ENCODE data around the gene CHCHD6.

Gene CHCHD6

DNA sequence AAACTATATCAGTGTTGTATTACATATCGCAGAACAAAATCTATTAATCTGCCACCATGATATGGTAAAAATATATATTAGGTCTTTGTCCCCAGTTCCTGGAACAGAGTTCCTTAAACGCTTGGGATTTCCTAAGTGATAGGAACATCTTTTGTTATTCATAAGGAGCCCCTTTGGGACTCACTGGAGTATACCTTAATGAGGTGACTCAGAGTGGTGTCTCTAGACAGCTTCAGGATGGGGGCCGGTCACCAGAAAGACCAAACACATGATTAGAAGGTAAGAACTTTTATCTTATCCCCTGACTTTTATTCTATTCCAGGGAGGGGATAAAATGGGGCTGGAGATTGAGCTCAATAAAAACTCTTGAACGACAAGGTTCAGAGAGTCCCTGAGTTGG is 12.3 kb upstream of the CHCHD6 start:
- no peak overlapping the region for H3K4me2 ChIP-seq (ENCODE audit: low read length)
- H3K9me3 ChIP-seq (ENCODE audit: insufficient read depth, low read length): no peaks in the 10 kb centered on the region
- H3K79me2 ChIP-seq (ENCODE audit: low read length): no peaks in the 10 kb centered on the region
- no peaks in the 10 kb centered on the region for H3K4me1 ChIP-seq (ENCODE audit: low read length)
- H3K27me3 ChIP-seq (ENCODE audit: low read depth, low read length): peaks cover 37% of the 10 kb centered on the region; the same call in 1 of the 2 replicates
- H3K27ac ChIP-seq (ENCODE audit: low read length): no peak overlapping the region
- H4K20me1 ChIP-seq (ENCODE audit: insufficient read depth, low read length): no peaks in the 10 kb centered on the region
- H3K4me3 ChIP-seq (ENCODE audit: low read length): no peak overlapping the region
- H3K9ac ChIP-seq (ENCODE audit: low read length): no peak overlapping the region
- TF ChIP-seq EZH2phosphoT487 (IDR thresholded peaks at IDR 0.05; ENCODE audit: low read depth): no peak
- TF ChIP-seq, protein P1, sequence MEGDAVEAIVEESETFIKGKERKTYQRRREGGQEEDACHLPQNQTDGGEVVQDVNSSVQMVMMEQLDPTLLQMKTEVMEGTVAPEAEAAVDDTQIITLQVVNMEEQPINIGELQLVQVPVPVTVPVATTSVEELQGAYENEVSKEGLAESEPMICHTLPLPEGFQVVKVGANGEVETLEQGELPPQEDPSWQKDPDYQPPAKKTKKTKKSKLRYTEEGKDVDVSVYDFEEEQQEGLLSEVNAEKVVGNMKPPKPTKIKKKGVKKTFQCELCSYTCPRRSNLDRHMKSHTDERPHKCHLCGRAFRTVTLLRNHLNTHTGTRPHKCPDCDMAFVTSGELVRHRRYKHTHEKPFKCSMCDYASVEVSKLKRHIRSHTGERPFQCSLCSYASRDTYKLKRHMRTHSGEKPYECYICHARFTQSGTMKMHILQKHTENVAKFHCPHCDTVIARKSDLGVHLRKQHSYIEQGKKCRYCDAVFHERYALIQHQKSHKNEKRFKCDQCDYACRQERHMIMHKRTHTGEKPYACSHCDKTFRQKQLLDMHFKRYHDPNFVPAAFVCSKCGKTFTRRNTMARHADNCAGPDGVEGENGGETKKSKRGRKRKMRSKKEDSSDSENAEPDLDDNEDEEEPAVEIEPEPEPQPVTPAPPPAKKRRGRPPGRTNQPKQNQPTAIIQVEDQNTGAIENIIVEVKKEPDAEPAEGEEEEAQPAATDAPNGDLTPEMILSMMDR (IDR thresholded peaks at IDR 0.05; ENCODE audit: low read depth, low read length): no peak
- no peaks in the 10 kb centered on the region for H3K36me3 ChIP-seq (replicated peaks; ENCODE audit: low read depth, low read length)
- no peak overlapping the region for H2AFZ ChIP-seq (ENCODE audit: low read depth, low read length)

DNA sequence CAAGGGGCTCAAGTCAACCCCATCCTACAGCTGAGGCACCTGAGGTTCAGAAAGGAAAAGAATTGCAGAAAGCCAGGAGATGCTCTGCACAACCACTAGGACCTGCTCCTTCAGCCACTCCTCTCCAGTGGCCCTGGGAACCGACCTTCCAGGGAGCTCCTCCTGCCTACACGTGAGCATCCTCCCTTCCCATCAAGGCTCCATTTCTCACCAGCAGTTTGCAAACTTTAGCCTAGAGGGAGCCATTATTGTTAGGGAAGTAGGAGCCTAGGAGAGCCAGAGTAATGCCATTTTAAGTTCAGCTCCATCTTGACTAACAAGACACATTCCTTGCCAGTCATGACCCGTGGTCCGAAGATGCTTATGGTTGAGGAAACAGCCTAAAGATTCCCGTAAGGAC is 11.2 kb upstream of the CHCHD6 start:
- H3K36me3 ChIP-seq (replicated peaks; ENCODE audit: low read depth, low read length): no peaks in the 10 kb centered on the region
- no peak overlapping the region for H2AFZ ChIP-seq (ENCODE audit: low read depth, low read length)
- no peak overlapping the region for H3K4me2 ChIP-seq (ENCODE audit: low read length)
- H3K27me3 ChIP-seq (ENCODE audit: low read depth, low read length): peaks cover 41% of the 10 kb centered on the region; the same call in 1 of the 2 replicates
- no peak overlapping the region for H3K9ac ChIP-seq (ENCODE audit: low read length)
- H4K20me1 ChIP-seq (ENCODE audit: insufficient read depth, low read length): no peaks in the 10 kb centered on the region
- H3K4me3 ChIP-seq (ENCODE audit: low read length): no peak overlapping the region
- H3K27ac ChIP-seq (ENCODE audit: low read length): no peak overlapping the region
- TF ChIP-seq, protein P1 (IDR thresholded peaks at IDR 0.05; ENCODE audit: low read depth, low read length): no peak
- TF ChIP-seq EZH2phosphoT487 (IDR thresholded peaks at IDR 0.05; ENCODE audit: low read depth): no peak
- no peaks in the 10 kb centered on the region for H3K9me3 ChIP-seq (ENCODE audit: insufficient read depth, low read length)
- H3K79me2 ChIP-seq (ENCODE audit: low read length): no peaks in the 10 kb centered on the region
- H3K4me1 ChIP-seq (ENCODE audit: low read length): no peaks in the 10 kb centered on the region

DNA sequence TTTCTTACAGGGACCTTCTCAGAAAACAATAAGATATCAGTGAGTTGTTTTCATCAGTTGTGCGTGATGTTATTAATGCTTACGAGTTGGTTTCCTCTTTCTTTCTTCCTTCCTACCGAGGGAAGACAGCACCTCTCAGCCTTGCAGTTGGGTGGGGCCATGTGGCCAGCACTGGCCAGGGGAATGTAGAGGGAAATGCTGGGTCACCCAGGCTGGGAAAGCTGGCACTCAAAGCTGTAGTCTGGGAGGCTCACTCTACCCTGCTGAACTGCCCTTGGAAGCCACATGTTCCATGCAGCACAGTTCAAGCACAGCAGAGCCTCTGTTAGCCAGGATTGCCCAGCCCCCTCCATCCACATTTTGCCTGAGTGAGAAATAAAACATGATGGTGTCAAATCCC is 10.1 kb upstream of the CHCHD6 start:
- Histone ChIP-seq H3K36me3 (replicated peaks; ENCODE audit: low read depth, low read length) (no peaks in the 10 kb centered on the region), H3K27ac (ENCODE audit: low read length) (no peak overlapping the region), H3K4me1 (ENCODE audit: low read length) (no peaks in the 10 kb centered on the region), H2AFZ (ENCODE audit: low read depth, low read length) (no peak overlapping the region), H3K9me3 (ENCODE audit: insufficient read depth, low read length) (no peaks in the 10 kb centered on the region), H3K27me3 (ENCODE audit: low read depth, low read length) (peaks cover 43% of the 10 kb centered on the region; the same call in 1 of the 2 replicates), H3K4me2 (ENCODE audit: low read length) (no peak overlapping the region), H3K4me3 (ENCODE audit: low read length) (no peak overlapping the region), H4K20me1 (ENCODE audit: insufficient read depth, low read length) (no peaks in the 10 kb centered on the region), H3K79me2 (ENCODE audit: low read length) (no peaks in the 10 kb centered on the region), H3K9ac (ENCODE audit: low read length) (no peak overlapping the region)
- no peak for TF ChIP-seq EZH2phosphoT487 (IDR thresholded peaks at IDR 0.05; ENCODE audit: low read depth)
- TF ChIP-seq, protein P1 (IDR thresholded peaks at IDR 0.05; ENCODE audit: low read depth, low read length): no peak

DNA sequence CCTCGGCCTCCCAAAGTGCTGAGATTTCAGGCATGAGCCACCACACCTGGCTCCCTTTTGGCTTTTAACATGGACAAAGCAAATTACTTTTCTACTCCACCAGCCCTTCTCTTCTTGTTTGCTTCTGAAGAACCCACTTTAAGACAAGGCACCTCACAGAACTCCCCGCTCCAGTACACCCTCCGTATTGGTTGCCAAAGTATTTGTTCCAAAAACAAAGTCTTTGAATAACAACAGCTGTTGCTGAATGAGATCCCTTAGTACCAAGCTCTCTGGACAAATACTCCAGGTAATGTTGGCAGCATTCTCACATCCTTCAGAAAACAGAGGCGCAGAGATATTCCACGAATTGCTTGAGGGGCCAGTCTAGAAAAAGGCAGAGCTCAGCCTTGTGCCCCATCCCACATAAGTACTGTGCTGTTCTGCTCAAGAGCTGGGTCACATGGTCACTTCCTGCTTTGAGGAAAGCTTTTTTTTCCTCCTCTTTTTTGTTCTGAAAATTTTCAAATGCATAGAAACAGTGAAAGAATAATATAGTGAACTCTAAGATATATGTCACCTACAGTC is 7.3 kb upstream of the CHCHD6 start:
- H3K4me2 ChIP-seq (ENCODE audit: low read length): no peak overlapping the region
- no peaks in the 10 kb centered on the region for H3K79me2 ChIP-seq (ENCODE audit: low read length)
- H3K4me1 ChIP-seq (ENCODE audit: low read length): no peaks in the 10 kb centered on the region

More for the DNA sequence above, 7.3 kb upstream of the CHCHD6 start:
- Histone ChIP-seq H3K9ac (ENCODE audit: low read length) (no peak overlapping the region), H2AFZ (ENCODE audit: low read depth, low read length) (no peak overlapping the region), H3K27me3 (ENCODE audit: low read depth, low read length) (peaks cover 53% of the 10 kb centered on the region), H3K27ac (ENCODE audit: low read length) (no peak overlapping the region), H4K20me1 (ENCODE audit: insufficient read depth, low read length) (no peaks in the 10 kb centered on the region), H3K4me3 (ENCODE audit: low read length) (no peak overlapping the region), H3K36me3 (replicated peaks; ENCODE audit: low read depth, low read length) (no peaks in the 10 kb centered on the region), H3K9me3 (ENCODE audit: insufficient read depth, low read length) (no peaks in the 10 kb centered on the region)
- TF ChIP-seq, protein P1 (IDR thresholded peaks at IDR 0.05; ENCODE audit: low read depth, low read length): no peak
- no peak for TF ChIP-seq EZH2phosphoT487 (IDR thresholded peaks at IDR 0.05; ENCODE audit: low read depth)
